Fibroblast of skin of left biceps (primary cell): Measurements from ENCODE around the gene DEXI.
A peak's percentile ranks its signal among the peaks of the same experiment; 100 is the strongest.

Source experiments
- DNase-seq, 2 experiments: peaks; one replicate each; pipeline ENCODE4 v3.0.0-alpha.2; 2013; ENCODE audit warnings: low read depth in 2 of 2

Gene DEXI

GRCh38 chr16:10942352-10943063 is at the start of gene DEXI:
Gene DEXI (minus strand): TSS chr16:10942468. CDS start chr16:10942005, 463 bp downstream.
- DNase-seq = peak; percentile 76 to 79

DNA sequence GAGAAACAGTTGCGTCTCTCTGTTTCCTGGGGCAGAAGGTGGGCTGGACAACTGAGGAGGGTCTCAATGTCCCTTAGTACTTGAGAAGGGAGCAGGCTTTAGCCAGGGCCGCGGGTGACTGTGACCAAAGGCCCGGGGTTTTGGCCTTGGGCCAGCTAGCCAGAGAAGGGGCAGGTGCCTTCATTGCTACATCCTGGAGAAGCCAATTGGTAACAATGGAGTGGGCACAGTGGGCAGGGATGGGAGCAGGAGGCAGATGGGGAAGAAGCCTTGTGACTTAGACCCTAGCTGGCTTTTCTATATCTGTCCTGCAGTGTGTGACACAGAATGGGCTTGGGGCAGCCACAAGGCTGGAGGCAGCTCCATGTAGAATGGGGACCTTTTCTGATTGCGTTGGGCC is 48.1 kb upstream of the DEXI start:
- DNase-seq = no peak

DNA sequence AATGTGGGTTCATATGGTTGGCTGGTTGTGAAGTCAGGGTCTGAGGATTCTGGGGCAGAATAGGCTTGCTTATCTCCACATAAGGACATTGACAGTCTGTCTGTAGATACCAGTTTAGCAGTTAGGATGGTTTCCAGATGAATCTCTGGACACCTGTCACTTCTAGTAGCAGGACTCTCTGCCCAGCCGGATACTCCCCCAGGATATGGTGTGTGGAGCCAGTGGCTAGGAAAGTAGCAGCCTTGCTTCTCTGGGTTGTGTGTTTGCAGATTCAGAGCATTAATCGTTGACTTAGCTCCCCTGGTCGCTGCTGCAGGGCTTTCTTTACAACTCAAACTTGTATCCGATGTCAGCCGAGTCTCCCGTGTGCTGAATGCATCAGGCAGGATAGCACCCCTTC is 47.3 kb upstream of the DEXI start:
- no peak for DNase-seq

DNA sequence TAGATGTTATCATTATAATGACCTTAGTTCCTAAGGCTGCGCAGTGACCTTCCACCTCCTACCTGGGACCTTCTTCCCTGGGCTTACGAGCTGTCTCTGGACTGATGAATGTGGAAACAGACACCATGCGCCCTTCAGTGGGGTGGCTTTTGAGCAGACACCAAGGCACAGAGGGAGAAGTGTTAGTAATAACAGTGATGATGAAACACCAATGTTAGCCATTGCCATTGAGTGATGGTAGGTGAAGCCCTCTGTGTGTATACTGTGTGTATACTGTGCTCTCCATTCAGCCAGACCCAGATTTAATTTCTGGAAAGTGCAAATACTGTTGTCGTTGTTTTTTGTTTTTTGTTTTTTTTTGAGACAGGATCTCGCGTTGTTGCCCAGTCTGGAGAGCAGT is 46.6 kb upstream of the DEXI start:
- DNase-seq = no peak

- DNase-seq = no peak
Observed at GRCh38 chr16:10988164-10988803, 46.0 kb upstream of the DEXI start.

DNA sequence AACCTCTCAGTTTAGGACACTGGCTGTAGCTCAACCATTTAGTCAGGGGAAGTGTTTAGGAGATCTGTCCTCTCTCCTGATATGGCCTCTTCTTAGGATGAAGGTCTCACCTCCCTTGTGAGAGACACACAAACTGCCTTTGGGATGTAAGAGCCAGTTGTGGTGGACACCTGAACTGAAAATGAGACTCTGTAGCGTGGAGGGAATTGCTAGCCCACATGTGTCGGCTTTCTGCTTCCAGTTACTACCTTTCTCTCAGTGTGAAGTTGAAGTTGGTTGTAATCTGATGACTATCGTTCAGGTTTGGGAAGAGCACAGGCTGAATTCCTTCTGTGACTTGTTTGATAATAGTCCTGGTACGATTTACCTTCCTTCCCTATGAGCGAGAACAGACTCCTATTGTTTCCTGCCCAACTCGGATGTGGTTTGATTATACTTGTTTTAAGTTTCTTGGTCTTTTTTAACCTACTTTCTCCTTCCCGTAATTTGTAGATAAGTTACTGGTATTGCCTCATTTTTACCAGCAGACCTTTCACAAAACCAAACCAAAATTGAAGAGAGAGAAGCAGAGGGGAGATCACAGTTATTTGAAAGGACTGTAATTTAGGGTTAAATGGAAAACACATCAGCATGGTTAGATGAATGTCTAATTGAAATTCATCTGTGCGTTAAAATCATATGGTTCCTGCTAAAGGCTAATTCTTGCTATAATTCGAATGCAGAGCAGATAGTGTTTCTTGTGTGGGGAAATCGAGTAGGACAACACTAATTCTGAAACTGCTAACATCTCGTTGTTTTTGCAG is 45.3 kb upstream of the DEXI start:
- no peak for DNase-seq

GRCh38 chr16:10984509-10984908 is 42.2 kb upstream of the DEXI start:
- DNase-seq = no peak

DNA sequence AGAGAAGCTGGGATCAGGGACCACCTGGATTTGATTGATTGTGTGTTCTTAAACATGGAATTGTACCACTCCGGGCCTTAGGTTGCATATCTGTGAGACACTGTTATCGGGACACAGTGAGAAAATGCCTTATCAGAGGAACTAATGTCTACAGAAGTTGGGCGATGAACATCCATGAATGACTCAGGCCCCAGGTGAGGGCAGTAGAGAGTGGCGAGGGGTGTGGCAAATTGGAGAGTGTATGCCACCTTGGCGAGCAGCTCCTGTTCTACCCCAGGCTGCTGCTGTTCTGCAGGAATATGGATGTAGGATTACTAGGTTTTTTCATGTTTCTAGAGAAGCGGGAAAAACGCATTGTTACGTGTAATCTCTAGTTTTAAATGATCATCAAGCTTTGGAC is 40.9 kb upstream of the DEXI start:
- no peak for DNase-seq

DNA sequence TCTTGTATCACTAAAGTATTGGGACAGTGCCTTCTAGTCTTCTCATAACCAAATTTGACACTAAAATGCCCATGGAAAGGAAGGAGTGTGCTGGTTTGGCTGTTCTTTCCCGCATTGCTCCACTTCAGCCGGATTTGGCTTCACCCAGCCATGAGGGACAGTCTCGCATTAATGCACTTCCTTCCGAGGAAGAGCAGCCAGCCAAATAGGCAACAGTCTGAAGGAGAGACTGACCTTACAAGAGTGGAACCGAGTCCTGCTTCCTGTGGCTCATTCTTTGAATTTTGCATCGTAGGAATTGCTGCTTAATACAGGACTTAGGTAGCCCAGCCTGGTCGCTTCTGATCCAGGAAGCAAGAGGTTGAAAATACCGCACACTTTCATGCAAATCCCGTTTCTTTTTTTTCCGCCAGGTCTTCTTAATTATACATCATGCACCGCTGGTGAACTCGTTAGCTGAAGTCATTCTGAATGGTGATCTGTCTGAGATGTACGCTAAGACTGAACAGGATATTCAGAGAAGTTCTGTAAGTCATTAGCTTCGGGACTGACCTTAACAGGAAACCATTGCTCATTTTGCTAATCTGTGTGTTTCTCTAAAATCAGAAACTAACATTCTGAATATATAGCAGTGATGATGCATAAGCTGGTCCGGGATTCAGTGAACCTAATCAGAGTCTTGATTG is 40.3 kb upstream of the DEXI start:
- DNase-seq = no peak

GRCh38 chr16:10981697-10982216 is 39.5 kb upstream of the DEXI start:
- no peak for DNase-seq

DNA sequence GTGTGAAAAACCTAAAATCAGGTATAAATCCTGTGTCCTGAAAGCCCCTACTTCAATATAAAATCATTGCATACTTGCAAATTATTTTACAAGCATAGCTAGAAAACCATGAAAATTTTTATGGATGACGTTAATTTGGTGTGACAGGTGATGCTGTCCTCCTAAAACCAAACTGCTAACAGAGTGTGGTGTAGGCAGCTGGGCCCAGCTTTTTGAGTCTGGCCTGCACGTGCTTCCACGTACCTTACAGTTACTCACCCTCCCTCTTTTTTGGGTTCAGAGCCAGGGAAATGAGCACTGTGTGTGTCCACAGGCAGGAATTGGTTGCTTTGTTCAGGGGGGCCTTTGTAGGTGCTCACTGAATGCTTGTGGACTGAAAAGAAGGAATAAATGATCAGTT is 38.5 kb upstream of the DEXI start:
- DNase-seq = no peak

GRCh38 chr16:10979717-10980601 is 37.7 kb upstream of the DEXI start:
- DNase-seq = no peak

GRCh38 chr16:10978871-10979446 is 36.7 kb upstream of the DEXI start:
- DNase-seq = no peak

DNA sequence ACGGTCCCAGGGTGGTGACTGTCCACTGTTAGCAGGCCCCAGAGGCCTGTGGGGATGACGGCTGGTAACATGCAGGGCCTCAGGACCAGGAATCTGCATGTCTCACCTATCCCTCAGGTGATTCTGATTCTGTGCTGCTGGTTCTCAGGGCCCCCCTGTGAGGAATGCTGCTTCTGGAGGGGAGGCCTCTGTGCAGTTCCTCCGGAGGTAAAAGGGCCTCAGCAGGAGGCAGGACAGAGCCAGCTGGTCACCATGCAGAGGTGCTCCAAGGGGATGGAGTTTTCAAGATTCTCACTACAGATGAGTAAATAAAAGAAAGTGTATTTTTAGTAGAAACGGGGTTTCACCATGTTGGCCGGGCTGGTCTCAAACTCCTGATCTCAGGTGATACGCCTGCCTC is 35.9 kb upstream of the DEXI start:
- no peak for DNase-seq

DNA sequence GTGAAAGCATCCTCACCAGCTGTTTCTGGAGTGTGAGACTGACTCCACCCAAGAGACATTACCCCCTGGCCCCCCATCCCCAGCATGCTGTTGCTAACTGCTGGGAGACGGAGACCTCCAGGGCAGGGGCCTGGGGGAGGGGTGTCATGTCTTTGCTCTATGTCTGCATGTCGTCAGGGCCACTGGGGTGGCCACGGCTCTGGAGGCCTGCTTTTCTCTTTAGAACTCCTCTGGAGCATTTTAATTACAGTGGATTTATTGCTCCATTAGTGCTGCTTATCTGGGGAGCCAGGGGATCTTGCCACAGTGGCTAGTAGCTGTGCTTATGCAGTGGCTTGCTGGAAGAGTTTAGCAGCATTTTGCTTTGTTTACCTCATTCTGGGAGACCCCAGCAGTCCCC is 34.4 kb upstream of the DEXI start:
- DNase-seq = no peak

- DNase-seq = no peak
Observed at GRCh38 chr16:10972819-10973464, 30.7 kb upstream of the DEXI start.

GRCh38 chr16:10972108-10972818 is 30.0 kb upstream of the DEXI start:
- DNase-seq = no peak

GRCh38 chr16:10971560-10971961 is 29.3 kb upstream of the DEXI start:
- peak; percentile 64 to 68 for DNase-seq

- DNase-seq = no peak
Observed at GRCh38 chr16:10970065-10970464, 27.8 kb upstream of the DEXI start.
